SK-N-SH treated with all-trans-retinoic acid at 6 μM for 48 hours (cell line): ENCODE data around the gene ZMIZ1.
A peak's percentile ranks its signal among the peaks of the same experiment; 100 is the strongest.

ENCODE experiments used
- ATAC-seq: fragments of 200-7000 bp; cut with Tn5 transposase; 3 replicates; pipeline ENCODE4 v1.9.1; 2020; ENCODE audit warnings: mild to moderate bottlenecking, moderate library complexity
- ARNTL ChIP-seq: fragments of 450-650 bp; formaldehyde crosslinking; IDR thresholded peaks from 2 replicates; pipeline ENCODE4 v1.5.0; 2020; ENCODE audit warnings: low read depth, mild to moderate bottlenecking, moderate library complexity, borderline replicate concordance
- BACH2 ChIP-seq: fragments of 250-450 bp; sonication (Bioruptor Pico); IDR thresholded peaks from 2 replicates; pipeline ENCODE4 v1.9.0; 2021; ENCODE audit warnings: mild to moderate bottlenecking, borderline replicate concordance
- CREB5 ChIP-seq: fragments of 250-450 bp; sonication (Bioruptor Pico); IDR thresholded peaks from 2 replicates; pipeline ENCODE4 v1.5.1; 2020; ENCODE audit warnings: low read depth, mild to moderate bottlenecking, moderate library complexity
- CSDC2 ChIP-seq: fragments of 250-450 bp; sonication (Bioruptor Pico); IDR thresholded peaks from 2 replicates; pipeline ENCODE4 v1.5.0; 2020; ENCODE audit warnings: mild to moderate bottlenecking, moderate library complexity
- ESRRG ChIP-seq: fragments of 250-450 bp; sonication (Bioruptor Pico); IDR thresholded peaks from 2 replicates; pipeline ENCODE4 v1.6.1; 2021; ENCODE audit warnings: mild to moderate bottlenecking
- GLIS3 ChIP-seq: fragments of 250-450 bp; sonication (Bioruptor Pico); IDR thresholded peaks from 2 replicates; pipeline ENCODE4 v1.5.0; 2020; ENCODE audit warnings: mild to moderate bottlenecking, moderate library complexity
- ISL1 ChIP-seq: fragments of 250-450 bp; sonication (Bioruptor Pico); IDR thresholded peaks from 2 replicates; pipeline ENCODE4 v2.1.2; 2022; ENCODE audit warnings: mild to moderate bottlenecking, moderate library complexity
- PATZ1 ChIP-seq: fragments of 250-450 bp; sonication (Bioruptor Pico); IDR thresholded peaks from 2 replicates; pipeline ENCODE4 v1.8.0; 2020; ENCODE audit warnings: mild to moderate bottlenecking, moderate library complexity, borderline replicate concordance
- POU6F1 ChIP-seq: fragments of 250-450 bp; sonication (Bioruptor Pico); IDR thresholded peaks from 2 replicates; pipeline ENCODE4 v1.8.0; 2021; ENCODE audit warnings: low read depth, mild to moderate bottlenecking, moderate library complexity, borderline replicate concordance
- PPARA ChIP-seq: fragments of 250-450 bp; sonication (Bioruptor Pico); IDR thresholded peaks from 2 replicates; pipeline ENCODE4 v1.5.0; 2020; ENCODE audit warnings: mild to moderate bottlenecking, borderline replicate concordance
- RARB ChIP-seq: fragments of 250-450 bp; sonication (Bioruptor Pico); IDR thresholded peaks from 2 replicates; pipeline ENCODE4 v1.8.0; 2021; ENCODE audit warnings: mild to moderate bottlenecking, moderate library complexity
- SNAI2 ChIP-seq: fragments of 250-450 bp; sonication (Bioruptor Pico); IDR thresholded peaks from 2 replicates; pipeline ENCODE4 v1.5.0; 2020; ENCODE audit warnings: mild to moderate bottlenecking, moderate library complexity
- TCF4 ChIP-seq: fragments of 250-450 bp; sonication (Bioruptor Pico); IDR thresholded peaks from 2 replicates; pipeline ENCODE4 v1.8.0; 2021; ENCODE audit warnings: mild to moderate bottlenecking, moderate library complexity, borderline replicate concordance
- TOX ChIP-seq: fragments of 250-450 bp; sonication (Bioruptor Pico); IDR thresholded peaks from 2 replicates; pipeline ENCODE4 v1.8.0; 2021; ENCODE audit warnings: mild to moderate bottlenecking, moderate library complexity, borderline replicate concordance
- ZC3H10 ChIP-seq: fragments of 250-450 bp; sonication (Bioruptor Pico); IDR thresholded peaks from 2 replicates; pipeline ENCODE4 v1.5.1; 2021; ENCODE audit warnings: mild to moderate bottlenecking, moderate library complexity
- ZFP3 ChIP-seq: fragments of 250-450 bp; sonication (Bioruptor Pico); IDR thresholded peaks from 2 replicates; pipeline ENCODE4 v1.5.0; 2020; ENCODE audit warnings: mild to moderate bottlenecking, moderate library complexity
- ZNF565 ChIP-seq: fragments of 450-650 bp; formaldehyde crosslinking; conservative IDR thresholded peaks from 2 replicates; pipeline ENCODE4 v1.5.0; 2020; ENCODE audit warnings: low read depth, mild to moderate bottlenecking, moderate library complexity
- ZNF70 ChIP-seq: fragments of 450-650 bp; formaldehyde crosslinking; IDR thresholded peaks from 2 replicates; pipeline ENCODE4 v1.5.0; 2020; ENCODE audit warnings: mild to moderate bottlenecking, moderate library complexity
- TF ChIP-seq, protein P1 (sequence below): fragments of 250-450 bp; sonication (Bioruptor Pico); IDR thresholded peaks from 2 replicates; pipeline ENCODE4 v1.5.1; 2021; ENCODE audit warnings: mild to moderate bottlenecking, moderate library complexity
- TF ChIP-seq, protein P2 (sequence below): fragments of 250-450 bp; sonication (Bioruptor Pico); IDR thresholded peaks from 2 replicates; pipeline ENCODE4 v1.5.0; 2020; ENCODE audit warnings: mild to moderate bottlenecking, moderate library complexity

The ZMIZ1 gene

DNA sequence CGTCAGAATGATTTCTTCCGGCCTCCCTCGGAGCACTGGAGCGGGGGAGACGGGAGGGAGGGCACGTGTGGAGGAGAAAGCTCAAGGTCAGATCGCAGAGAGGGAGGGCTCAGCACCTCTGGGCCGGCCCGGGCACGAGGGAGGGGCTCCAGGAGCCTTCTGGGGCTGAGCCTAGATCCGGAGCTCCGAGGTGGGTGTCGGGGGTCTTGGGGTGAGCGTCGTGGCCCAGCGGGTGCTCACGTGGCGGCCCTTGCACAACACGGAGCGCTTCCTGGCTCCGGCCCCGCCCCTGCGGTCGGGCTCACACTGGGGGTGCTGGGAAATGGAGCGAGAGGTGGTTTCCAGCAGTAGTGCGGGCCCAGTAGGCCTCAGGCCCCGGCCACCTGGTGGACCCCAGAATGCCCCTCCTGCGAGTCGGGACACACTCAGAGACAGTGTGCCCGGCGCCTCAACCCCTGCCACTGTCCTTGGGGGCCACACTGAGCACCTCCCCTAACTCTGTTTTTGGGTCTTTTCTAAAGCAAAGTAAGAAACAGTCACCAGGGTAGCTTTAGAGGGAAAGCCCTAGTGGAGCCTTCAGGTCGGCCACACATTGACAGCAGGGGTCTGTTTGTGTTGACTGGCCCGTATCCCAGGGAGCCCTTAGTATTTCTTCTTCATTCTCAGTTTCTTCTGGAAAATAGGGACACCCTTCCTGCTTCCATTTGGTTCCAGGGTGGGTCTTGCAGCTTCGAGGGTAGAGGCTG is 279.3 kb downstream of the ZMIZ1 start:
- no peak for TF ChIP-seq SNAI2
- TF ChIP-seq ZC3H10 (CRISPR knock-in tag), result no peak
- TF ChIP-seq, protein P1, sequence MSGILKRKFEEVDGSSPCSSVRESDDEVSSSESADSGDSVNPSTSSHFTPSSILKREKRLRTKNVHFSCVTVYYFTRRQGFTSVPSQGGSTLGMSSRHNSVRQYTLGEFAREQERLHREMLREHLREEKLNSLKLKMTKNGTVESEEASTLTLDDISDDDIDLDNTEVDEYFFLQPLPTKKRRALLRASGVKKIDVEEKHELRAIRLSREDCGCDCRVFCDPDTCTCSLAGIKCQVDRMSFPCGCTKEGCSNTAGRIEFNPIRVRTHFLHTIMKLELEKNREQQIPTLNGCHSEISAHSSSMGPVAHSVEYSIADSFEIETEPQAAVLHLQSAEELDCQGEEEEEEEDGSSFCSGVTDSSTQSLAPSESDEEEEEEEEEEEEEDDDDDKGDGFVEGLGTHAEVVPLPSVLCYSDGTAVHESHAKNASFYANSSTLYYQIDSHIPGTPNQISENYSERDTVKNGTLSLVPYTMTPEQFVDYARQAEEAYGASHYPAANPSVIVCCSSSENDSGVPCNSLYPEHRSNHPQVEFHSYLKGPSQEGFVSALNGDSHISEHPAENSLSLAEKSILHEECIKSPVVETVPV (CRISPR knock-in tag), result no peak
- TF ChIP-seq ZNF70, result no peak
- no peak for TF ChIP-seq CSDC2 (CRISPR knock-in tag)
- no peak for TF ChIP-seq ESRRG (CRISPR knock-in tag)
- TF ChIP-seq ZNF565, result no peak
- no peak for TF ChIP-seq ZFP3
- ATAC-seq, result peak; percentile 61

DNA sequence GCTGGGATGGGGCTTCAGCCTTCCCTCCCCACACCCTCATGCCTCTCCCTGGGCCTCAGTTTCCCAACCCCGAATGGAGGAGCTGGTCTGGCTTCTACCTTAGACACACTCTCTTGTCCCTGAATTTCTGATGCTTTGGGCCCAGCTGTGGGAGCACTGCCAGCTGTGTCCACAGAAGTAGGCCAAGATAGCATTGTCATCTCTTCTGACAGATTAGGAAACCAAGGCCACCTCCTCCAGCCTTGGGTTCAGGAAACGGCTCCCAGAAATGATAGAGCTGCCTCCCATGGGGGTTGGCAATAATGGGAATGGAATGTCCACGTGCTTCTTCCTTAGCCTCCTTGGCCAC is 279.8 kb downstream of the ZMIZ1 start:
- TF ChIP-seq SNAI2, result no peak
- TF ChIP-seq RARB, result no peak
- no peak for TF ChIP-seq PATZ1
- TF ChIP-seq, protein P1 (CRISPR knock-in tag), result no peak
- no peak for TF ChIP-seq TCF4 (CRISPR knock-in tag)
- no peak for TF ChIP-seq ESRRG (CRISPR knock-in tag)
- TF ChIP-seq ZNF565, result no peak
- no peak for ATAC-seq

DNA sequence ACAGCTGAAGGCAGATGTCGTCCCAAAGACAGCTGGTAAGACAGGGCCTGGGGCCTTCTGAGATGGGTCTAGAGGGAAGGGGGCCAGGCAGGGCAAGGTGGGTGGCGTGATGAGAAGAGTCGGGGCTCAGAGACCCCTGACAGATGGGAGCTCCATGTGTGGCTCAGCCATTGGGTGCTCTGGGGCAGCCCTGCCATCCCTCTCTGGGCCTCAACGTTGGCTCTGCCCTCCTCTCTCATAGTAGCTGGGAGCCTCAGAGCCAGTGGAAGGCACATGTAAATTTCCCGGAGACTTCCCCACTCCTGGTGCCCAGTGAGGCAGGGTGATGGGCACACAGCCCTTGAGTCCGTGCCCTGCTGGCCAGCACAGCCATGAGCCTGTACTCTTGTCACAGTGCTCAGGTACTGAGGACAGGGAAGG is 280.3 kb downstream of the ZMIZ1 start:
- ATAC-seq, result no peak
- TF ChIP-seq ZC3H10 (CRISPR knock-in tag) (no peak), ESRRG (CRISPR knock-in tag) (no peak), POU6F1 (CRISPR knock-in tag) (no peak), PPARA (CRISPR knock-in tag) (no peak), PATZ1 (no peak), GLIS3 (CRISPR knock-in tag) (no peak), CSDC2 (CRISPR knock-in tag) (no peak), SNAI2 (no peak), ARNTL (CRISPR knock-in tag) (no peak)
- TF ChIP-seq, protein P1 (CRISPR knock-in tag), result no peak

DNA sequence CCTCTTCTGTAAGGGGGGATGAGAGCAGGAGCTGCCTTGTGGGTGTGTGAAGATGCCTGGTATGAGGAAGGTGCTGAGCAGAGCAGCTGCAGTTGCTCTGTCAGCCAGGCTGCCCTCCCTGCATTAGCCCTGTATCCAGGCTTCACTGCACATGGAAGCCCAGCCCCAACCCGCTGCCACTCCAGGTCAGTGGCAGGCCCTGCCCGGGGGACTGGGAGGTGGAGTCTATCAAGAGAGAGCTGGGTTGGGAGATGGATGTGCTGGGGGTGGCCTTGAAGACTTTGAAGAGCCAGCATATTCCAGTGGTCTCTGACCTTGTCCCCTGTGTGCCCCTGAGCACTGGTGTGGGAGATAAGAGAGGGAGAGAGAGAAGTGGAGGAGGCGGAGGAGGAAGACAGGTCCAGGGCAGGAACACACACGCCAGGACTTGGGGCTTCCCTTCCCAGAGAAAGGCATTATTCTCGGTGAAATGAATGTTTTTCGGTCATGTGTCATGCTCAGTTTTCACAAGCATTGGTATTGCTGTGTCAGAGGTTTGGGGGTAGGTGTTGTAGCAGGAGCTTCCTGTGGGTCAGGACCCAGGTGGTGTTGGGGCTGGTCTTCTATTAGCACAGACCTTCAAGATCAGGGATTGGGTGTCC is 281.1 kb downstream of the ZMIZ1 start:
- no peak for ATAC-seq
- TF ChIP-seq RARB, result no peak
- no peak for TF ChIP-seq ZNF70
- no peak for TF ChIP-seq BACH2 (CRISPR knock-in tag)
- no peak for TF ChIP-seq ZC3H10 (CRISPR knock-in tag)
- no peak for TF ChIP-seq GLIS3 (CRISPR knock-in tag)
- TF ChIP-seq TOX (CRISPR knock-in tag), result no peak
- TF ChIP-seq, protein P2, sequence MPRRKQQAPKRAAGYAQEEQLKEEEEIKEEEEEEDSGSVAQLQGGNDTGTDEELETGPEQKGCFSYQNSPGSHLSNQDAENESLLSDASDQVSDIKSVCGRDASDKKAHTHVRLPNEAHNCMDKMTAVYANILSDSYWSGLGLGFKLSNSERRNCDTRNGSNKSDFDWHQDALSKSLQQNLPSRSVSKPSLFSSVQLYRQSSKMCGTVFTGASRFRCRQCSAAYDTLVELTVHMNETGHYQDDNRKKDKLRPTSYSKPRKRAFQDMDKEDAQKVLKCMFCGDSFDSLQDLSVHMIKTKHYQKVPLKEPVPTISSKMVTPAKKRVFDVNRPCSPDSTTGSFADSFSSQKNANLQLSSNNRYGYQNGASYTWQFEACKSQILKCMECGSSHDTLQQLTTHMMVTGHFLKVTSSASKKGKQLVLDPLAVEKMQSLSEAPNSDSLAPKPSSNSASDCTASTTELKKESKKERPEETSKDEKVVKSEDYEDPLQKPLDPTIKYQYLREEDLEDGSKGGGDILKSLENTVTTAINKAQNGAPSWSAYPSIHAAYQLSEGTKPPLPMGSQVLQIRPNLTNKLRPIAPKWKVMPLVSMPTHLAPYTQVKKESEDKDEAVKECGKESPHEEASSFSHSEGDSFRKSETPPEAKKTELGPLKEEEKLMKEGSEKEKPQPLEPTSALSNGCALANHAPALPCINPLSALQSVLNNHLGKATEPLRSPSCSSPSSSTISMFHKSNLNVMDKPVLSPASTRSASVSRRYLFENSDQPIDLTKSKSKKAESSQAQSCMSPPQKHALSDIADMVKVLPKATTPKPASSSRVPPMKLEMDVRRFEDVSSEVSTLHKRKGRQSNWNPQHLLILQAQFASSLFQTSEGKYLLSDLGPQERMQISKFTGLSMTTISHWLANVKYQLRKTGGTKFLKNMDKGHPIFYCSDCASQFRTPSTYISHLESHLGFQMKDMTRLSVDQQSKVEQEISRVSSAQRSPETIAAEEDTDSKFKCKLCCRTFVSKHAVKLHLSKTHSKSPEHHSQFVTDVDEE (CRISPR knock-in tag), result no peak
- TF ChIP-seq CREB5 (CRISPR knock-in tag), result no peak
- TF ChIP-seq ISL1 (CRISPR knock-in tag), result no peak
